GM19035 (cell line): ENCODE measurements around the gene HABP4.
"Not testable (repeated sequence)": the region's sequence is repeated elsewhere in the genome, so short reads cannot be mapped to it uniquely, and the experiment has no call there.

Source experiments
- ATAC-seq: cut with Tn5 transposase; IDR thresholded peaks from one replicate; pipeline ENCODE4 v1.9.1; 2021; ENCODE audit not compliant: unreplicated experiment

Gene HABP4

GRCh38 chr9:96496368-96497116 lies 46.6 kb downstream of the HABP4 start:
- no peak for ATAC-seq

GRCh38 chr9:96497117-96497399 lies 47.1 kb downstream of the HABP4 start:
- ATAC-seq = no peak

GRCh38 chr9:96498796-96499195 lies 48.8 kb downstream of the HABP4 start:
- no peak for ATAC-seq

- ATAC-seq = no peak
These were observed 49.3 kb downstream of the HABP4 start for GRCh38 chr9:96499257-96499656.

- ATAC-seq = no peak
These were observed 51.0 kb downstream of the HABP4 start for GRCh38 chr9:96500696-96501632.

GRCh38 chr9:96501633-96502538 lies 51.9 kb downstream of the HABP4 start:
- ATAC-seq = no peak

GRCh38 chr9:96502539-96503373 lies 52.8 kb downstream of the HABP4 start:
- ATAC-seq = no peak

- ATAC-seq = not testable (repeated sequence)
These were observed 53.4 kb downstream of the HABP4 start for GRCh38 chr9:96503374-96503748.

- ATAC-seq = no peak
These were observed 53.9 kb downstream of the HABP4 start for GRCh38 chr9:96503918-96504317.

GRCh38 chr9:96505316-96505991 lies 55.5 kb downstream of the HABP4 start:
- no peak for ATAC-seq

- no peak for ATAC-seq
These were observed 58.4 kb downstream of the HABP4 start for GRCh38 chr9:96508227-96508940.

GRCh38 chr9:96509026-96509425 lies 59.1 kb downstream of the HABP4 start:
- no peak for ATAC-seq

- no peak for ATAC-seq
These were observed 59.9 kb downstream of the HABP4 start for GRCh38 chr9:96509848-96510247.

- ATAC-seq = no peak
These were observed 60.3 kb downstream of the HABP4 start for GRCh38 chr9:96510258-96510657.

- ATAC-seq = no peak
These were observed 62.3 kb downstream of the HABP4 start for GRCh38 chr9:96512240-96512639.

- no peak for ATAC-seq
These were observed 63.7 kb downstream of the HABP4 start for GRCh38 chr9:96513622-96514021.

- ATAC-seq = no peak
These were observed 64.3 kb downstream of the HABP4 start for GRCh38 chr9:96514108-96514799.

- no peak for ATAC-seq
These were observed 64.8 kb downstream of the HABP4 start for GRCh38 chr9:96514800-96515158.
